ENCODE measurements around the gene EIF2AK3. TPM values are rescaled to one million over a fixed set of nuclear protein-coding genes. Genes with fewer than 3 reads are reported as not detected.

The EIF2AK3 gene
- total and polyA plus RNA-seq, 10 of the 15 experiments (the other 5 are each of a cell fraction or from before 2014, with no cell fraction given) = 5.0 to 44.7 (median 22.4) TPM

DNA sequence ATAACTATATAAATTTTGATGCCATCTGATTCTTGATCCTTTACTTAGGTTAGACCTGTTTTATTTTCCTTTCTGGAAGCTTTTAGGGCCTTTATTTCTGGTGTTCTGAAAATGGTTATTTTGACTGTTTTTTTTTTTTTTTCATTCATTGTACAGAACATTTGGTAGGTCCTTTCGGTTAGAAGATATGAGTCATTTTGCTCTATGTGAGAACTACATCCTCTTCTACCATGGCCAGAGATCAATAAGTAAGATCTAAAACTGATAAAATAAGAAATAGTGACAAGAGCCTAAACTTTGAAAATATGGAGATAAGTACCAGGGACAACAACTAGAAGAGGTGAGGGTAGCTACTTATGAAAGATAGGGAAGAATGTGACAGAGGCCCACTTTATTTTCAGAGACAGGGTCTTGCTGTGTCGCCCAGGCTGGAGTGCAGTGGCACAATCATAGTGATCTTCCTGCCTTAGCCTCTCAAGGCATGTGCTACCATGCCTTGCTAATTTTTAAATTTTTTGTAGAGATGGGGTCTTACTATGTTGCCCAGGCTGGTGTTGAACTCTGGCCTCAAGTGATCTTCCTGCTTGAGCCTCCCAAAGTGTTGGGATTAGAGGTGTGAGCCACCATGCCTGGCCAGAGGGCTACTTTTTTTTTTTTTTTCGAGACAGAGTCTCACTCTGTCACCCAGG, 66.5 kb downstream of the EIF2AK3 start:
- no peak overlapping the region for H2AFZ ChIP-seq (ENCODE audit: control insufficient read depth, low read depth, low read length)
- CTCF ChIA-PET = interaction anchor here (0.9 to 3.6 kb wide), 2 partner anchors 110 to 371 kb away, joined by 3 to 17 read pairs; no protein-coding TSS in a partner anchor
- no peak overlapping the region; the same call in 1 of the 2 replicates for H3K27ac ChIP-seq (ENCODE audit: control insufficient read depth, insufficient read depth)

More for the DNA sequence above, 66.5 kb downstream of the EIF2AK3 start:
- no peaks in the 10 kb centered on the region for H4K20me1 ChIP-seq (ENCODE audit: control insufficient read depth, insufficient read depth)
- H3K4me3 ChIP-seq = no peak overlapping the region
- H3K4me2 ChIP-seq (ENCODE audit: control insufficient read depth, insufficient read depth) = no peak overlapping the region
- RAD21 ChIA-PET (ENCODE audit: unreplicated experiment) = no interaction called here
- POLR2A ChIA-PET = interaction anchor here (0.9 kb wide), 1 partner anchor 15 kb away, joined by 3 read pairs; no protein-coding TSS in a partner anchor
- no peak overlapping the region for H3K9ac ChIP-seq (ENCODE audit: control insufficient read depth, insufficient read depth, low read length)
- H3K79me2 ChIP-seq (ENCODE audit: control insufficient read depth, insufficient read depth, low read length) = 0 out of 2 replicates have a peak, but pooled peaks cover 2% of the 10 kb centered on the region
- no peaks in the 10 kb centered on the region for H3K9me3 ChIP-seq (replicated peaks; ENCODE audit: control insufficient read depth, insufficient read depth, low read length)
- TF ChIP-seq NR2F1 (conservative IDR thresholded peaks at IDR 0.05) (no peak), TCF3 (IDR thresholded peaks at IDR 0.05; ENCODE audit: borderline replicate concordance, insufficient read depth, low read depth, low read length) (no peak), ZZZ3 (IDR thresholded peaks at IDR 0.05; ENCODE audit: control insufficient read depth, insufficient read length, low read depth) (no peak), ZSCAN29 (IDR thresholded peaks at IDR 0.05) (no peak), SIN3A (IDR thresholded peaks at IDR 0.05; ENCODE audit: low read depth, low read length) (no peak)
- TF ChIP-seq, protein P1, sequence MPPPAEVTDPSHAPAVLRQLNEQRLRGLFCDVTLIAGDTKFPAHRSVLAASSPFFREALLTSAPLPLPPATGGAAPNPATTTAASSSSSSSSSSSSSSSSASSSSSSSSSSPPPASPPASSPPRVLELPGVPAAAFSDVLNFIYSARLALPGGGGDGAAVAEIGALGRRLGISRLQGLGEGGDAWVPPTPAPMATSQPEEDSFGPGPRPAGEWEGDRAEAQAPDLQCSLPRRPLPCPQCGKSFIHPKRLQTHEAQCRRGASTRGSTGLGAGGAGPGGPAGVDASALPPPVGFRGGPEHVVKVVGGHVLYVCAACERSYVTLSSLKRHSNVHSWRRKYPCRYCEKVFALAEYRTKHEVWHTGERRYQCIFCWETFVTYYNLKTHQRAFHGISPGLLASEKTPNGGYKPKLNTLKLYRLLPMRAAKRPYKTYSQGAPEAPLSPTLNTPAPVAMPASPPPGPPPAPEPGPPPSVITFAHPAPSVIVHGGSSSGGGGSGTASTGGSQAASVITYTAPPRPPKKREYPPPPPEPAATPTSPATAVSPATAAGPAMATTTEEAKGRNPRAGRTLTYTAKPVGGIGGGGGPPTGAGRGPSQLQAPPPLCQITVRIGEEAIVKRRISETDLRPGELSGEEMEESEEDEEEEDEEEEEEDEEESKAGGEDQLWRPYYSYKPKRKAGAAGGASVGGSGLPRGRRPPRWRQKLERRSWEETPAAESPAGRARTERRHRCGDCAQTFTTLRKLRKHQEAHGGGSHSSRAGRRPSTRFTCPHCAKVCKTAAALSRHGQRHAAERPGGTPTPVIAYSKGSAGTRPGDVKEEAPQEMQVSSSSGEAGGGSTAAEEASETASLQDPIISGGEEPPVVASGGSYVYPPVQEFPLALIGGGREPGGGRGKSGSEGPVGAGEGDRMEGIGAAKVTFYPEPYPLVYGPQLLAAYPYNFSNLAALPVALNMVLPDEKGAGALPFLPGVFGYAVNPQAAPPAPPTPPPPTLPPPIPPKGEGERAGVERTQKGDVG (CRISPR knock-in tag; IDR thresholded peaks at IDR 0.05) = no peak
- TF ChIP-seq, protein P2, sequence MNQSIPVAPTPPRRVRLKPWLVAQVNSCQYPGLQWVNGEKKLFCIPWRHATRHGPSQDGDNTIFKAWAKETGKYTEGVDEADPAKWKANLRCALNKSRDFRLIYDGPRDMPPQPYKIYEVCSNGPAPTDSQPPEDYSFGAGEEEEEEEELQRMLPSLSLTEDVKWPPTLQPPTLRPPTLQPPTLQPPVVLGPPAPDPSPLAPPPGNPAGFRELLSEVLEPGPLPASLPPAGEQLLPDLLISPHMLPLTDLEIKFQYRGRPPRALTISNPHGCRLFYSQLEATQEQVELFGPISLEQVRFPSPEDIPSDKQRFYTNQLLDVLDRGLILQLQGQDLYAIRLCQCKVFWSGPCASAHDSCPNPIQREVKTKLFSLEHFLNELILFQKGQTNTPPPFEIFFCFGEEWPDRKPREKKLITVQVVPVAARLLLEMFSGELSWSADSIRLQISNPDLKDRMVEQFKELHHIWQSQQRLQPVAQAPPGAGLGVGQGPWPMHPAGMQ (IDR thresholded peaks at IDR 0.05; ENCODE audit: borderline replicate concordance) = no peak
- TF ChIP-seq, protein P3, sequence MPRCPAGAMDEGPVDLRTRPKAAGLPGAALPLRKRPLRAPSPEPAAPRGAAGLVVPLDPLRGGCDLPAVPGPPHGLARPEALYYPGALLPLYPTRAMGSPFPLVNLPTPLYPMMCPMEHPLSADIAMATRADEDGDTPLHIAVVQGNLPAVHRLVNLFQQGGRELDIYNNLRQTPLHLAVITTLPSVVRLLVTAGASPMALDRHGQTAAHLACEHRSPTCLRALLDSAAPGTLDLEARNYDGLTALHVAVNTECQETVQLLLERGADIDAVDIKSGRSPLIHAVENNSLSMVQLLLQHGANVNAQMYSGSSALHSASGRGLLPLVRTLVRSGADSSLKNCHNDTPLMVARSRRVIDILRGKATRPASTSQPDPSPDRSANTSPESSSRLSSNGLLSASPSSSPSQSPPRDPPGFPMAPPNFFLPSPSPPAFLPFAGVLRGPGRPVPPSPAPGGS (IDR thresholded peaks at IDR 0.05; ENCODE audit: borderline replicate concordance, insufficient read depth, low read depth, low read length, poor library complexity, severe bottlenecking) = no peak
- in situ Hi-C loops (cut with MboI) = no loop called here
- peaks cover 2 to 17% of the 10 kb centered on the region in 2 experiments; a peak in 2 of 4 replicates for H3K36me3 ChIP-seq (ENCODE audit: control insufficient read depth in 2 of 2, insufficient read depth in 2 of 2, low read length in 1 of 2)
- H3K4me1 ChIP-seq (ENCODE audit: control insufficient read depth, insufficient read depth, low read length) = peaks cover 24% of the 10 kb centered on the region
- intact Hi-C loops (cut with micrococcal nuclease; ENCODE audit: unreplicated experiment) = no loop called here
- no peak for DNase-seq (ENCODE audit: low read depth, low spot score)
- BruUV-seq (replicated peaks) = no TSS peak
- ATAC-seq = no peak
- no peak for FAIRE-seq
- SMC1A ChIA-PET (ENCODE audit: uncharacterized antibody, unreplicated experiment) = interaction anchor here (2.0 kb wide), 2 partner anchors 15 to 109 kb away, joined by 4 to 6 read pairs; no protein-coding TSS in a partner anchor
- no peaks in the 10 kb centered on the region for H3K27me3 ChIP-seq (replicated peaks in 1 of 2; ENCODE audit: control insufficient read depth in 2 of 2, insufficient read depth in 2 of 2, low read length in 1 of 2)
- 47% methylated on average over 2 of the region's 3 CpGs for WGBS (ENCODE audit: insufficient coverage, insufficient replicate concordance, low lambda C conversion rate, missing lambda C conversion rate)
